SK-N-DZ (cell line): ENCODE measurements around the gene UGT2B11.
"Not testable (repeated sequence)": the region's sequence is repeated elsewhere in the genome, so short reads cannot be mapped to it uniquely, and the experiment has no call there.

Source experiments
- DNase-seq: peaks from one replicate; pipeline ENCODE4 v3.0.0-alpha.2; 2015; ENCODE audit warnings: low spot score

Gene UGT2B11

DNA sequence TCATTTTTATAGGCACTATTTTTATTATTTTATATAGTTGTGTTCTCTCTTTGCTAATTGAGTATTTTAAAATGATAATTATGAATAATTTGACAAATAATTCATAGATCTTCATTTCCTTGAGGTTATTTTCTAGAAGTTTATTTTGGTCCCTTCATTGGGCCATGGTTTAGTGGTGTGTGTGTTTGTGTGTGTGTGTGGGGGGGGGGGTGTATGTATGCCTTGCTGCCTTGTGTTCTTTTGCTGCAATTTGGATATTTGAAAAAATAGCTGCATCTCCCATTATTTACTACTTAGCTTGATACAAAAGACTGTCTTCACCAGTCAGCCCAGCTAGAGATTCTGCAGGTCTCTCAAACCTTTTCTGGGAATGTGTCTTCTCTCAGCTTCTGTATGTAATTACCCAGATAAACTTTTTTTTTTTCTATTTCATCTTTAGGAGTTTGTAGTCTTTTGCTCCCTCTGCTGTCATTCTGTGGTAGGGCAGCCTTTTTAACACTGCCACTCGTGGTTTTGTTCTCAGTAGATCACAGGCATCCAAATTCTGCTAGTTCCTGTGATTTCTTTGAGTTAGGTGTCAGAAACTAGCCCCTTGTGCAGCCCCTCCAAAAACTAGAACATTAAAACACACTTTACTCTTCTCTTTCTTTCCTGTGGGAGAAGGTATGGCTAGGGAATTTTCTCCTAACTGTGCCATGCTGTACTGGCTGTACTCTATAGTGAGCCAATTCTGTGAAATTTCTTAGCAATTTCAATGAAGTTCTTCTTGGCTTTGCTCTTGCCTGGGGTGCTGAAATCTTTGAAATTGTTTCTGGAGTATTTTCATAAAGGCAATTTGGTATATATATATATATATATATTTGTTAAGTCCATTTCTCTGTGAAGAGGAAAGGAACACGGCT is 44.1 kb downstream of the UGT2B11 start:
- DNase-seq = peak; percentile 28

DNA sequence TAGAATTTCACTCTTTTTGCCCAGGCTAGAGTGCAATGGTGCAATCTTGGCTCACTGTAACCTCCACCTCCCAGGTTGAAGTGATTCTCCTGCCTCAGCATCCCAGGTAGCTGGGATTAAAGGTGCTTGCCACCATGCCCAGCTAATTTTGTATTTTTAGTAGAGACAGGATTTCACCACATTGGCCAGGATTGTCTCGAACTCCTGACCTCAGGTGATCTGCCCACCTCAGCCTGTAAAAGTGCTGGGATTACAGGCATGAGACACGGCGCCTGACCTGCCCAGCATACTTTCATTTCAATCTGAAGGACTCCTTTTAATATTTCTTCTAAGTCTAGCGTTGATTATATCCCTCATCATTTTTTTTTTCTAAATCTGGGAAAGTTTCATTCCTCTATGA is 45.4 kb downstream of the UGT2B11 start:
- DNase-seq = not testable (repeated sequence)

DNA sequence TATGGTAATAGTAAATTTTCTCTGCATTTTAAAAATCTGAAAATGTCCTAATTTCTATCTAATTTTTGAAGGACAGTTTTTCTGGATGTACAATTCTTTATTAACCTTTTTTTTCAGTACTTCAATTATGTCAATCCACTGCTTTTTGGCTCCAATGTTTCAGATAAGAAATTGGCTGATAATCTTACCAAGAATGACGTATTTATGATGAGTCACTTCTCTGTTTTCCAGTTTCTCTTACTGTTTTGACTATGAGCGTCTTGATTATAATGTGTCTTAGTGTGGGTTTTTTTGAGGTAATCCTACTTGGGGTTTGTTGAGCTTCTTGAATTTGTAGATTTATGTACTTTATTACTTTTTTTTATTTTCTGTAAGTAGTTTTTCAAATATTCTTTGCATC is 47.2 kb downstream of the UGT2B11 start:
- DNase-seq = no peak

DNA sequence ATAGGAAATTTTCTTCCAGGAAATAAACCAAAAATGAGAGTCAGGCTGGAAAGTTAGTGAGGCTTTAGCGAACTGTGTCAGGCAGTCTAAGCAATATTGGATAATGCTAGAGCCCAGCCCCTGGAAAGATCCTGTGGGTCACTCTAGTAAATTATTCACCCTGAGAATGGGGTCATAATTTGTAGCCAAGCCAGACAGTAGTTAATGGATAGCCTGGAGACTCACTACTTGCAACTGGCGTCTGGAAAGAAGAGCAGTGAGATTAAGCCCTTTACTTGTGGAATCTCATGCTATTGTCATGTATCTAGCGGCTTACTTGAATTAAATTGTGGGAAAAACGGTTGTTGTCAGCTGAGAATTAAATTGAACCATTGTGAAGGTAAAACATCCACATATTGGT is 48.2 kb downstream of the UGT2B11 start:
- not testable (repeated sequence) for DNase-seq

DNA sequence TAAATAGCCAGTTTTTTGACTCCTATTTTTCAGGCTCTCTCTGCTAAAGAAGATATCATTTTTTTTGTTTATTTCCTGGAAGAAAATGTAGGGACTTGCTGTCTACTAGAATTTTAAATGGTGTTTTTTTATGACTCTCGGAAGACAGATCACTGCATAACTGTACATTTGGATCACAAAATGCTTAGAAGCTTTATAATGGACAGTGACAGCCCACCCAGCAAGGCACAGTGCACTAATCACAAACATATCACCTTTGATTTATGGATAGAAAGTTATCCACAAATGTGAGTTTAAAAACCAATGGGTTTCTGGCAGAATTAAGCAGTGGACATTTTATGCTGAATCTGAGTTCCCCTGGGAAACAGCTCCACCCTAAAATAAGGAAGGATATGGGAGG is 48.8 kb downstream of the UGT2B11 start:
- DNase-seq = not testable (repeated sequence)

DNA sequence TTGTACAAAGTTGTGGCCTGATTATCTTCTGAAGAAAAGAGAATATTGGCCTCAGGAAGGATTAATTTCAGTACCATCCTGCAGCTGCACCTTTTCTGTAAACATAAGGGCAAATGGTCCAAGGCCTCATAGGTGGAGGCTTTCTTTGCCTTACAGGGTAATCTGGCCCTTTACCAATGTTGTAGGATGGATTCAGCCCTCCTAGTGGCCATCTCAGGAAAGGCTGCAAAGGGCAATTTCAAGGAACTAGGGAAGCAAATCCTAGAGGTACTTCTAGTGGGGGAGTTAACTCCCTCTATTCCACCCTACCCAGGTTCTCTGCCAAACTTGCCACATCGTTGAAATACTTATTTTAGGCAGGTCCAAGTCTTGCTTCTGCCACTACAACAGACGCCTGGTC is 57.6 kb downstream of the UGT2B11 start:
- DNase-seq = peak; percentile 1

DNA sequence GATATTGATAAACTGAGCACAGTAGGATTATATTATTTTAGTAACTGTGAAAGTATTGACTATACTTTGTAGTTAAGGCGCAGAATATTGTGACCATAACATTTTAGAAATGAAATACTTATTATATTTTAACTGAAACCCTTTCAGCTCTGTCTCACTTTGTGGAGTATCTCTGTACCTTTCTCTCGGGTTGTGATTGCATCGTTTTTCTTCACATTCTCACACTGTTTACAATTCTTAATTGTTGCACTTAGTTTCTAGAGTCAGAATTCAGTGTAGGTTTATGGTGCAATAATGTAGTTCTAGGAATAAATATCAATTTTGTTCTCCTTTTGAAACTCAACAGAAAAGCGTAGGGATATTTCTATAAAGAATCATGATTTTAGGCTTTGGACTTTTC is 60.5 kb downstream of the UGT2B11 start:
- DNase-seq = no peak
